Measurements from ENCODE around the gene SERPINC1. TPM values are rescaled to one million over a fixed set of nuclear protein-coding genes. Genes with fewer than 3 reads are reported as not detected.

The SERPINC1 gene
- total and polyA plus RNA-seq, 10 of the 15 experiments (the other 5 are each of a cell fraction or from before 2014, with no cell fraction given), result 0.11 to 0.44 TPM; not detected in 8

GRCh38 chr1:173863224-173864161 lies 53.6 kb downstream of the SERPINC1 start (continued):
- TF ChIP-seq ZNF687 (IDR thresholded peaks at IDR 0.05) (0 out of 2 replicates have a peak, but pooled peaks have one; percentile 3), EGR1 (IDR thresholded peaks at IDR 0.05; ENCODE audit: borderline replicate concordance in 1 of 2, low read depth in 2 of 2, low read length in 2 of 2) (no peak), YY1 (IDR thresholded peaks at IDR 0.05; ENCODE audit: low read depth, low read length) (no peak), STAT3 (IDR thresholded peaks at IDR 0.05; ENCODE audit: low read depth, low read length) (no peak), PKNOX1 (IDR thresholded peaks at IDR 0.05) (no peak), KAT2A (conservative IDR thresholded peaks at IDR 0.05; ENCODE audit: control insufficient read depth, low read depth, low read length) (no peak), POLR2AphosphoS5 (IDR thresholded peaks at IDR 0.05; ENCODE audit: low read length) (peak; percentile 48; the same call in 1 of the 2 replicates), GABPA (IDR thresholded peaks at IDR 0.05; ENCODE audit: low read depth) (no peak)

Measured in GM12878 (cell line).